Spinal cord (tissue), 10 donors: ENCODE data around the gene NAV2. TPM values are rescaled to one million over a fixed set of nuclear protein-coding genes. Genes with fewer than 3 reads are reported as not detected.

ENCODE experiments used
- DNase-seq, 6 donors: peaks; one replicate each; pipeline versions ENCODE4 v3.0.0 to v3.0.0-alpha.2; 2013 to 2015; ENCODE audit warnings: low spot score in 6 of 6, low read depth in 4 of 6
- H3K27ac ChIP-seq: one replicate; pipeline ENCODE4 v1.5.1; 2013; ENCODE audit warnings: low read depth, low read length, control low read depth
- H3K27me3 ChIP-seq: one replicate; pipeline ENCODE4 v1.6.1; 2013; ENCODE audit warnings: low read length; ENCODE audit not compliant: control insufficient read depth, insufficient read depth
- H3K36me3 ChIP-seq: one replicate; pipeline ENCODE4 v1.6.1; 2013; ENCODE audit warnings: low read length; ENCODE audit not compliant: control insufficient read depth, insufficient read depth
- H3K4me1 ChIP-seq: one replicate; pipeline ENCODE4 v1.6.1; 2013; ENCODE audit warnings: low read length; ENCODE audit not compliant: control insufficient read depth, insufficient read depth
- H3K4me3 ChIP-seq: one replicate; pipeline ENCODE4 v1.5.1; 2013; ENCODE audit warnings: low read depth, low read length, control low read depth
- H3K9me3 ChIP-seq: one replicate; pipeline ENCODE4 v1.6.1; 2013; ENCODE audit warnings: low read length; ENCODE audit not compliant: control insufficient read depth, insufficient read depth
- WGBS: methylation state at CpG from one replicate; pipeline ENCODE4 v1.1.5; 2013; ENCODE audit warnings: missing lambda C conversion rate; ENCODE audit not compliant: insufficient coverage; 5-methylcytosine and 5-hydroxymethylcytosine counted together
- polyA plus RNA-seq, 2 donors: library from polyadenylated mRNA; unstranded; fragments of 120-200 nt; gene quantifications; one replicate each; pipeline ENCODE4 v1.2.1, GENCODE V29; 2013; ENCODE audit not compliant: insufficient read length in 2 of 2
- total RNA-seq, 2 donors: library from RNA; depleted of rRNA in 1 of 2; stranded (reverse); fragments of 120-200 nt in 1 of 2; fragments of >200 nt in 1 of 2; gene quantifications; one replicate each; pipeline versions ENCODE4 v1.2.3 to v1.2.4, GENCODE V29; 2013 to 2014
- donor health status: healthy.

Gene NAV2
- total and polyA plus RNA-seq, 4 donors, result 23.4 to 50.1 (median 30.4) TPM

DNA sequence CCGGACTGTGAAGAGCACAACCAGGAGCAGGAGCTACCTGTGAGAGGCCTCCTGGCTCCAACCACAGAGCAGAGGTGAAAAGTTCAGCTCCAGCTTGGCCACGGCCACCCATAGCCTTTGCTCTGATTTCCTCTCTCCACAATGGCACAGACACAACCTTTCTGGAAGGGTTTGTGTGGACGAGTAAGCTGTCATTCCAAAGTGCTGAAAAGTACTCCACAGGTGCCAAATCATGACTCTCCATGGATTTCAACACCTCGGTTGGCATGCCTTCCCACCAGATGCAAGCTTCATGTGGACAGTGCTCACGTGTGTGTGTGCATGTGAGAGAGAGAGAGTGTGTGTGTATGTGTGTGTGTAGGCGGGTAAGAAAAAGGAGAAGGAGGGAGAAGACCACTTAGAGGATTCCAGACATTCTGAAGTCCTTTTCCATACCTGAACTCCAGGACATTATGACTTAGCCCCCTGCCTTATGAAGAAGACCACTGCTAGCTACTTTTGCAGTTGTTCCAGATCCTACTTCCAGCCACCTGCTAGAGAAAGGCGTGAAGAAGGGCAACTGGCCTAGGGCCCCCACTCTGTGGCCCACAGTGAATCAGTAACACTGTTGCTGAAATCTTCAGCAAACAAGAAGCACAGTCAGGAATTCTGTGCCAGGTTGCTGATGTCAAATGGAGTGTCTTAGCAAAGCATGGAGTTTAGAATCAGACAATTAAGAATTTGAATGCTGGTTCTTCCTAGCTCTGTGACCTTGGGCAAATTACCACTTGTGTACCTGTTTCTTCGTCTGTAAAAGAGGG is 13.9 kb upstream of the NAV2 start:
- Histone ChIP-seq H3K27ac (no peak overlapping the region), H3K4me3 (no peak overlapping the region), H3K36me3 (no peaks in the 10 kb centered on the region), H3K9me3 (no peaks in the 10 kb centered on the region), H3K27me3 (no peaks in the 10 kb centered on the region), H3K4me1 (peaks cover 7% of the 10 kb centered on the region)
- 85% methylated on average over 2 of the region's 8 CpGs for WGBS
- DNase-seq, result no peak

DNA sequence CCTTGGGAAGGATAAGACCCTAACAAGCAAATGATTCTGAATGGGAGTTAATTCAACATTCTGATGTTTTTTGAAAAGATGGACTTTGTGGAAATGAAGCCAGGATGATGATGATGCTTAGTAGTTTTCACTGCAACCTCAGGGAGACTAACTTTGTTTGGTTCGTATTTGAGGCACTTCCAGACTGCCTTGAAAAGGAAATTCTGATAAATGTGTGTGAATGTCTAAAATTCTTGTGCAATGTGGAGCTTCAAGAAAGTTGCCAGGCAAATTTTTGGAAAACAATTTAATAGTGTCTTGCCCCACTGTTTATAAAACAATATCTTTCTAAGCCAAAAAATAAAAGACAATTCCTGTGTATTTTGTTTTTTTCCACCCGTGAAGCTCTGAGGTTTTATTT is 11.2 kb upstream of the NAV2 start:
- Histone ChIP-seq H3K36me3 (no peaks in the 10 kb centered on the region), H3K4me1 (peaks cover 7% of the 10 kb centered on the region), H3K27ac (no peak overlapping the region), H3K27me3 (no peaks in the 10 kb centered on the region), H3K4me3 (no peak overlapping the region), H3K9me3 (no peaks in the 10 kb centered on the region)
- DNase-seq, result no peak
- 17% methylated on average over 1 of the region's 2 CpGs for WGBS

DNA sequence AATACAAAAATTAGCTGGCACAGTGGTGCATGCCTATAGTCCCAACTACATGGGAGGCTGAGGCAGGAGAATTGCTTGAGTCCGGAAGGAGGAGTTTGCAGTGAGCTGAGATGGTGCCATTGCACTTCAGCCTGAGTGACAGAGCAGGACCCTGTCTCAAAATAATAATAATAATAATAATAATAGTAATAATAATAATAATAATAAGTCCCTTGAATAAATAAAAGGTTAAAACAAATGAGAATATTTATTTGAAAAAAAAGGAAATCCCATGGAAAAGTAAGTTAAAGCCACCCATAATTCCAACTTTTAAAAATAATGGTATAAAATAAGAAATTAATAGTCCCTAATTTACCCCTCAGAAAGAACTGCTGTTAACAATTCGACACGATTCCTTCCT is 10.0 kb upstream of the NAV2 start:
- no CpG with 5 or more reads among the region's 3 CpGs for WGBS
- no peak overlapping the region for H3K27ac ChIP-seq
- H3K36me3 ChIP-seq, result no peaks in the 10 kb centered on the region
- peaks cover 4% of the 10 kb centered on the region for H3K4me1 ChIP-seq
- H3K9me3 ChIP-seq, result no peaks in the 10 kb centered on the region
- no peak for DNase-seq
- H3K4me3 ChIP-seq, result no peak overlapping the region
- H3K27me3 ChIP-seq, result no peaks in the 10 kb centered on the region

DNA sequence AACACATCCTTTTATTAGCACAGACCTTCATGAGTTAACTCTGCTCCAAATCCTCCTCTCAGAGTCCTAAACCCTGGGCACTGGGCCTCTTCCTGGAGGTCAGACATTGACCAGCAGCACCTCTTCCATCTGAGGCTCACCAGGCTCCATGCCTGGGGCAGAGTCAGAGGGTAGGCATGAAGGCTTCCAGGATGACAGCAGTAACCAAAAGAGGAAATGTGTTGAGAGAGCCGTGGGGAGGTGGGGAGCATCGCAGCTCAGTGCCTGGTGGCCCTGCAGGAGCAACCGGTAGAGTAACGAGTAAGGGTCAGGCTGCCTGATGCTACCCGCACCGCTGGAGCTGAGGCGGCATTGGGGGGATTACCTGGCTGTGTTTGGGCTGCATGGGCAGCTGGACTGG is 9.4 kb upstream of the NAV2 start:
- WGBS, result 84% methylated on average over 7 of the region's 7 CpGs

DNA sequence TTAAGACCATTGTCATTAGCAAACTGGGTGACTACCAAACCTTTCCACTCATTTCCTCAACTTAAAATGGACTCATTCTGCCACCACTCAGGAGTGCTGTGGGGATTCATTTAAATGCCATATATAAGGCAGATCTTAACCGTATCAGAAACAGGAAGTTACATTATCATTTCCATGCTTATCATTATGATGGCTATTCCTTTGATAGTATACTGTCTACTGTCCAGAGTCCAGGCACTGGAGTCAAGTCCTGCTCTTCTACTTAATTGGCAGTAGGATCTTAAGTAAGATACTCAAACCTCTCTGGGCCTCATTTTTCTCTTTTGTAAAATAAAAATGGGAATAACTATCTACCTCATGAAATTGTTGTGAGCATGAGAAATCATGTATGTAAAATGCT is 8.4 kb upstream of the NAV2 start:
- H3K4me3 ChIP-seq, result no peak overlapping the region
- no peak for DNase-seq
- no CpG with 5 or more reads among the region's 1 CpG for WGBS
- no peaks in the 10 kb centered on the region for H3K36me3 ChIP-seq
- no peaks in the 10 kb centered on the region for H3K27me3 ChIP-seq
- no peaks in the 10 kb centered on the region for H3K4me1 ChIP-seq
- H3K9me3 ChIP-seq, result no peaks in the 10 kb centered on the region
- H3K27ac ChIP-seq, result no peak overlapping the region

More for the DNA sequence above, 9.4 kb upstream of the NAV2 start:
- no peak overlapping the region for H3K4me3 ChIP-seq
- H3K36me3 ChIP-seq, result no peaks in the 10 kb centered on the region
- no peaks in the 10 kb centered on the region for H3K4me1 ChIP-seq
- no peak overlapping the region for H3K27ac ChIP-seq
- H3K27me3 ChIP-seq, result no peaks in the 10 kb centered on the region
- H3K9me3 ChIP-seq, result no peaks in the 10 kb centered on the region
- DNase-seq, result no peak

DNA sequence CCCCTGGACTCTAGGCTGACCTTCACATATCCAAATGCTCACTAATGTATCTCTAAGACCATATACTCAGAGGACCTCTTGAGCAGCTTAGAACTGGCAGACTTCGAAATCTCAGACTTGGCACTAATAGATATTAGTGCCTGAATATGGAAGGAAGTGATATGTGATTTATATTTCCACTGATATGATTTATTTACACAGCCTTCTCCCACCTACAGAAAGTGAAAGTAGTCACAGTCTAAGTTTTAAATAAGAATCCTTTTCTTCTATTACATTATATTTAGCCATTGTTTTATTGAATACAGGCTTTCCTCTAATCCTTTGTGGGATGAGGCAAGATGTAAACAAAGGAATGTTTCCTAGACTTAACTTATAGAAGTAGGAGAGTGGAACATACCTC is 6.7 kb upstream of the NAV2 start:
- Histone ChIP-seq H3K36me3 (no peaks in the 10 kb centered on the region), H3K9me3 (no peaks in the 10 kb centered on the region), H3K4me1 (no peaks in the 10 kb centered on the region), H3K27me3 (peaks cover 2% of the 10 kb centered on the region), H3K27ac (no peak overlapping the region), H3K4me3 (no peak overlapping the region)
- DNase-seq, result no peak
- WGBS, result no CpG with 5 or more reads among the region's 1 CpG

DNA sequence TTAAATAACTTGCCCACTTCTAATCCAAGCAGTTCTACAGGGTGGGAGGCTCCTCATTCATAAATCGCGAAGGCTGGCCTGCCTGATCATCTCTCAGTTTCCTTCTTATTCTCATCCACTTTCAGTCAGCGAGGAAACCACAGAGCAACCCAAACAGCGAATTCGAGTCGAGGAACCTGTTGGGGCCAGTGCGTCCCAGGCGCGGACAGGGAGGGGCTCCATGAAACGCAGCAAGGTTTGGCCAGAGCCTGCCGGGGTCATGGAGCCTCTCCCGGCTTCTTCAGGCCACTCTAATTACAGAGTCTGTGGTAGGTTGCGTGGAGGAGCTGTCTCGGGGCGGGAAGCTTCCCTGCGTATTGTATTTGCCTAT is 741 bp upstream of the NAV2 start:
- H3K27me3 ChIP-seq, result peaks cover 21% of the 10 kb centered on the region
- H3K9me3 ChIP-seq, result no peaks in the 10 kb centered on the region
- no peak for DNase-seq
- peak overlapping the region; percentile 96 for H3K27ac ChIP-seq
- peaks cover 37% of the 10 kb centered on the region for H3K4me1 ChIP-seq
- no peaks in the 10 kb centered on the region for H3K36me3 ChIP-seq
- WGBS, result 17% methylated on average over 7 of the region's 16 CpGs
- peak overlapping the region; percentile 77 for H3K4me3 ChIP-seq

DNA sequence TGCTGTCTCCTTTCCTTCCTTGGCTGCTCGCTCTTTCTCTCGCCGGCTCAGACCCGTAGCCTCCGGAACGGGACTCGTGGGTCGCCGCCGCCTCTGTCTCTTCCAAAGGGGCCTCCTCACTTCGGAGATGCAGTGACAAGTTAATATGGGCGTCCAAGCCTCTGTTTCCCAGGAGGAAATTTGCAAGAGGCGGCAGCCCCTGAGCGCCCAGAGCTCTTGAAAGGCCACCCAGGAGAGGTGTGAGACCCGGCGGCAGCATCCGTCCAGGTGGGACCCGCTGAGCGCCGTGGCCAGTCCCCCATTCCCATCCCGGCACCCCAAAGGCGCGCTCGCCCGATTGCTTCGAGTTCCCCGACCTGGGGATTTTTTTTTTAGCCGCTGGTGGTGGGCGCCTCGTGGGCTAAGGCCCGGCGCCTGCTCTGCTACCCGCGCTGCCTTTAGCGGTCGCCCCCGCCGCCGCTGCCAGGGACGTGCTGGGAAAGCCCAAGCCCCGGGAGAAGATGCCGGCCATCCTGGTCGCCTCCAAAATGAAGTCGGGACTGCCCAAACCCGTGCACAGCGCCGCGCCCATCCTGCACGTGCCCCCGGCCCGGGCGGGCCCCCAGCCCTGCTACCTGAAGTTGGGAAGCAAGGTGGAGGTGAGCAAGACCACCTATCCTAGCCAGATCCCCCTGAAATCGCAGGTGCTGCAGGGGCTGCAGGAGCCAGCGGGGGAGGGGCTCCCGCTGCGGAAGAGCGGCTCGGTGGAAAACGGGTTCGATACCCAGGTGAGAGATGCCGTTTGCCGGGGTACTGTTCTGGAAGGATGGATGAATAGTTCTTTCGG is 772 bp downstream of the NAV2 start:
- no peak overlapping the region for H3K27ac ChIP-seq
- DNase-seq, result peak in 1 of 6 donors; percentile 40
- peaks cover 40% of the 10 kb centered on the region for H3K4me1 ChIP-seq
- under 1% methylated on average over 63 of the region's 63 CpGs for WGBS
- H3K4me3 ChIP-seq, result peak overlapping the region; percentile 56
- no peaks in the 10 kb centered on the region for H3K36me3 ChIP-seq
- H3K27me3 ChIP-seq, result peaks cover 21% of the 10 kb centered on the region
- H3K9me3 ChIP-seq, result no peaks in the 10 kb centered on the region

DNA sequence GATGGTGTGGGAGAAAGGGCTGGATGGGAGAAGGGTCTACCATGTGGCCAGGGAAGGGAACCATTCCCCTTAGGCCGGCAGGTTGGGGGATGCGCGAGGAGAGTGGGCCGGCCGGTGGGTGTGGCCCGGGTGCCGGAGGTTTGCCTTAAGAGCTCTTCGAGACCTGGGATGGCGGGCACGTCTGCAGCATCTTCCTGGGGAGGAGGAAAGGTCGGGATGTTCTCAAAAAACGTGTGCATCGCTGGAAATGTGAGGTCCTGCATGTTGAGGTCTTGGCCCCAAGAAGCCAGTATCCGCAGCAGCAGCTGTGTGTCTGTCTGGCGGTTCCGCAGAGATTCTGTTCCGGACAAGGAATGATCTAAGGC is 1.4 kb downstream of the NAV2 start:
- H3K9me3 ChIP-seq, result no peaks in the 10 kb centered on the region
- H3K27ac ChIP-seq, result peak overlapping the region; percentile 52
- H3K36me3 ChIP-seq, result no peaks in the 10 kb centered on the region
- H3K4me1 ChIP-seq, result peaks cover 40% of the 10 kb centered on the region
- H3K27me3 ChIP-seq, result peaks cover 21% of the 10 kb centered on the region
- DNase-seq, result peak in 1 of 6 donors; percentile 46
- H3K4me3 ChIP-seq, result peak overlapping the region; percentile 56
- 1% methylated on average over 17 of the region's 17 CpGs for WGBS
